Tibial artery (tissue), 4 donors: Measurements from ENCODE around the gene PSKH1.

ENCODE experiments used
- DNase-seq, 2 donors: peaks; one replicate each; pipeline ENCODE4 v3.0.0-alpha.2; 2019
- H3K27ac ChIP-seq, 2 donors: fragments of 200-600 bp; sonication (generic) in 1 of 2; 1 replicate in 1 of 2; 2 replicates in 1 of 2; pipeline ENCODE4 v1.5.1; 2018 to 2019; ENCODE audit warnings: mild to moderate bottlenecking in 1 of 2
- H3K27me3 ChIP-seq, 2 donors: fragments of 200-600 bp; sonication (generic) in 1 of 2; one replicate each; pipeline versions ENCODE4 v1.5.1 to v1.6.0; 2016 to 2019
- H3K36me3 ChIP-seq, 3 donors: fragments of 200-600 bp; sonication (generic) in 2 of 3; one replicate each; pipeline ENCODE4 v1.5.1; 2016 to 2019; ENCODE audit warnings: mild to moderate bottlenecking in 2 of 3
- H3K4me1 ChIP-seq, 4 donors: fragments of 200-600 bp; sonication (generic) in 2 of 4; 1 replicate in 3 of 4; 2 replicates in 1 of 4; pipeline ENCODE4 v1.5.1; 2016 to 2019
- H3K4me3 ChIP-seq, 2 donors: fragments of 200-600 bp; sonication (generic) in 1 of 2; 1 replicate in 1 of 2; 2 replicates in 1 of 2; pipeline ENCODE4 v1.5.1; 2018 to 2019; ENCODE audit warnings: mild to moderate bottlenecking in 2 of 2
- H3K9me3 ChIP-seq, 3 donors: fragments of 200-600 bp; sonication (generic) in 1 of 3; one replicate each; pipeline ENCODE4 v1.5.1; 2016 to 2019
- intact Hi-C: fragments of 100-400 bp; cut with DNase I; formaldehyde crosslinking; loops from one replicate; pipeline ENCODE4 v1.15.0; 2023; ENCODE audit warnings: low total_unique reads
- TF ChIP-seq, protein P1 (sequence below), 2 experiments: fragments of 200-600 bp in 1 of 2; fragments of 450-650 bp in 1 of 2; IDR thresholded peaks; one replicate each; pipeline ENCODE4 v1.5.1; 2017 to 2019; ENCODE audit warnings: antibody characterized with exemption in 2 of 2, mild to moderate bottlenecking in 1 of 2, moderate library complexity in 1 of 2

PSKH1 gene

DNA sequence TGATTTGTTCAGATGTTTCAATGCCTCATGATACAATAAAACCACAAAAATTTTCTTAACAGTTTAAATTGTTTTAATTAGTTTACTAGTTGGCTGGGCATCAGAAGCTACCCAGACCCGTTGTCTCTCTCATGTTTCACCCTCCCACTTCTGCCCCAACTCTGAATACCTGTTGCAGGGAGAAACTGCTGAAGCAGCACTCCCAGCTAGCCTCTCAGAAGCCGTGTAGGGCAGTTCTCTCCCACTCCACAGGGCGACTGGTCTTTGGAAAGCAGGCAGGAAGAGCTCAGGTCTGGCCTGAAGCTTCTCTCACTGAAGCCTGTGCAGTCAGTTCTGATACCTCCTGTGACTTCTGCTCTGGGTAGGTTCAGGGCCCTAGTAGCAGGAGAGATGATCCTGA lies 21.8 kb upstream of the PSKH1 start:
- intact Hi-C loops = no loop called here
- TF ChIP-seq, protein P1, sequence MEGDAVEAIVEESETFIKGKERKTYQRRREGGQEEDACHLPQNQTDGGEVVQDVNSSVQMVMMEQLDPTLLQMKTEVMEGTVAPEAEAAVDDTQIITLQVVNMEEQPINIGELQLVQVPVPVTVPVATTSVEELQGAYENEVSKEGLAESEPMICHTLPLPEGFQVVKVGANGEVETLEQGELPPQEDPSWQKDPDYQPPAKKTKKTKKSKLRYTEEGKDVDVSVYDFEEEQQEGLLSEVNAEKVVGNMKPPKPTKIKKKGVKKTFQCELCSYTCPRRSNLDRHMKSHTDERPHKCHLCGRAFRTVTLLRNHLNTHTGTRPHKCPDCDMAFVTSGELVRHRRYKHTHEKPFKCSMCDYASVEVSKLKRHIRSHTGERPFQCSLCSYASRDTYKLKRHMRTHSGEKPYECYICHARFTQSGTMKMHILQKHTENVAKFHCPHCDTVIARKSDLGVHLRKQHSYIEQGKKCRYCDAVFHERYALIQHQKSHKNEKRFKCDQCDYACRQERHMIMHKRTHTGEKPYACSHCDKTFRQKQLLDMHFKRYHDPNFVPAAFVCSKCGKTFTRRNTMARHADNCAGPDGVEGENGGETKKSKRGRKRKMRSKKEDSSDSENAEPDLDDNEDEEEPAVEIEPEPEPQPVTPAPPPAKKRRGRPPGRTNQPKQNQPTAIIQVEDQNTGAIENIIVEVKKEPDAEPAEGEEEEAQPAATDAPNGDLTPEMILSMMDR (IDR thresholded peaks at IDR 0.05) = no peak
- Histone ChIP-seq H3K9me3 (no peaks in the 10 kb centered on the region), H3K4me1 (peaks cover 0 to 35% (median 28%) of the 10 kb centered on the region in 4 donors), H3K36me3 (peaks cover 29 to 58% (median 56%) of the 10 kb centered on the region in 3 donors), H3K27me3 (no peaks in the 10 kb centered on the region), H3K4me3 (no peak overlapping the region), H3K27ac (peak overlapping the region in 1 of 2 donors; percentile 90)
- DNase-seq = no peak

DNA sequence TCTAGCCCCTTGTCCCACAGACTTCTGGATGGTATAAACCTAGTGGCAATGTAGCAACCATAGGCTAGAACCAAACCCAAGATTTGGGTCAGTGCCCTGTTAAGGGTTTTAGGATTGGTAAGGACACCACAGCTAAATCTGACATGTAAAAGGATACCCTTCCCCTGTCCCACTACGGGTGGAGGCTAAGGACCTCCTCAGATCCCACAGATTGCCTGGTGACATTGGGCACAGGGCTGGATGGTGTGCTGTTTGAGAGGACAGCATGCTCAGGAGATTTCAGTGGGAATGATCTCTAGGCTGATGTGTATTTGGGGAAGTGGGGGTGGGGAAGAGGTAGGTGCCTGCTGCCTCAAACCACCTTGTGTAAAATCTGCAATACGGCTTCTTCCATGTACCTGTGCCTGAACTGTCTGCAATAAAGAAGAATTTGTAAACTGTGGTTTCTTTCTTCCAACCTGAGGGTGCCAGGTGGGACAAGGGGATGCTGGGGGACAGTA lies 20.9 kb upstream of the PSKH1 start:
- H3K27me3 ChIP-seq = no peaks in the 10 kb centered on the region
- H3K36me3 ChIP-seq = peaks cover 30 to 58% (median 56%) of the 10 kb centered on the region in 3 donors
- TF ChIP-seq, protein P1 (IDR thresholded peaks at IDR 0.05) = no peak
- peak overlapping the region; percentile 96 to 99 for H3K4me3 ChIP-seq
- no peak for DNase-seq
- peaks cover 0 to 39% (median 28%) of the 10 kb centered on the region in 4 donors for H3K4me1 ChIP-seq
- H3K9me3 ChIP-seq = no peaks in the 10 kb centered on the region
- H3K27ac ChIP-seq = peak overlapping the region; percentile 90 to 94
- intact Hi-C loops = no loop called here

DNA sequence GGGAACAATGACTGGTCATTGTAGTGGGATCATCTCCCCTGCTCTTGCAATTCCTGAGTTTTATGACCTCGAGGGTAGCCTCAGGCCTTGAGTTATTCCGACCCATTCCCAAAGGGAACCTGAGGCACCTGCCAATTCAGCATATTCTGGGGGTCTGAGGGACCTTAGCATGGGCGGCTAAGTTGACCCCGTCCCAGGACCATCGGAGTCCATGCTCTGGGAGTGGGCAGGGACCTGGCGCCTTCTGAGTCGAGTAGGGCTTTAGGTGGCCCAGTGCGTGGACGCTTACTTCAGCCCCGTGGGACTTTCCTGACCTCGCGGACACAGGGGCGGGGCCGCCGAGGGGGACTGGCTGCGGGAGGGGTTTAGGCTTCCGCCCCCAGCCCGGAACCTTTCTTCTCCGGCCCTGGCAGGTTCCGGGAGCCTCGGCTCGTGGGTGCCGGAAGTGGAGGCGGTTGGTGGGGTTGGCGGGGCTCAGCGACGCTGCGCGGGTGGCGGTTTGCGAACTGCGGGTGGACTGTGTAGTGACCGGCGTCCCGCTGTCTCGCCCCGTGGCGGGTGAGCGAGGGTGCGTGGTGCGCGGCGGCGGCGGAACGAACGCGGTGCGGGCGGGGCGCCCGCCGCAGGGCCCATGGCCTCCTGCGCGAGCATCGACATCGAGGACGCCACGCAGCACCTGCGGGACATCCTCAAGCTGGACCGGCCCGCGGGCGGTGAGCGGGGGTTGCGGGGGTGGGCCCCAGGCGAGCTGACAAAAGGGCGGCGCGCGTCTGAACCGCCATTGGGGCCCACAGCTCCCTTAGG lies 20.2 kb upstream of the PSKH1 start, which contains the start of gene EDC4:
TSS of gene EDC4 (plus strand) at position 422 of the 804 bp plus-strand sequence. CDS start at position 632, 210 bp downstream.
- peak; percentile 82 to 93 for DNase-seq
- no peaks in the 10 kb centered on the region for H3K27me3 ChIP-seq
- peak within 1 kb of the TSS; percentile 90 to 94 for H3K27ac ChIP-seq
- intact Hi-C loops = no loop called here
- no peaks in the 10 kb centered on the region for H3K9me3 ChIP-seq
- peak within 1 kb of the TSS; percentile 96 to 99 for H3K4me3 ChIP-seq
- TF ChIP-seq, protein P1 (IDR thresholded peaks at IDR 0.05) = no peak
- H3K36me3 ChIP-seq = peaks cover 32 to 60% (median 56%) of the 10 kb centered on the region in 3 donors
- H3K4me1 ChIP-seq = peaks cover 0 to 39% (median 28%) of the 10 kb centered on the region in 4 donors

DNA sequence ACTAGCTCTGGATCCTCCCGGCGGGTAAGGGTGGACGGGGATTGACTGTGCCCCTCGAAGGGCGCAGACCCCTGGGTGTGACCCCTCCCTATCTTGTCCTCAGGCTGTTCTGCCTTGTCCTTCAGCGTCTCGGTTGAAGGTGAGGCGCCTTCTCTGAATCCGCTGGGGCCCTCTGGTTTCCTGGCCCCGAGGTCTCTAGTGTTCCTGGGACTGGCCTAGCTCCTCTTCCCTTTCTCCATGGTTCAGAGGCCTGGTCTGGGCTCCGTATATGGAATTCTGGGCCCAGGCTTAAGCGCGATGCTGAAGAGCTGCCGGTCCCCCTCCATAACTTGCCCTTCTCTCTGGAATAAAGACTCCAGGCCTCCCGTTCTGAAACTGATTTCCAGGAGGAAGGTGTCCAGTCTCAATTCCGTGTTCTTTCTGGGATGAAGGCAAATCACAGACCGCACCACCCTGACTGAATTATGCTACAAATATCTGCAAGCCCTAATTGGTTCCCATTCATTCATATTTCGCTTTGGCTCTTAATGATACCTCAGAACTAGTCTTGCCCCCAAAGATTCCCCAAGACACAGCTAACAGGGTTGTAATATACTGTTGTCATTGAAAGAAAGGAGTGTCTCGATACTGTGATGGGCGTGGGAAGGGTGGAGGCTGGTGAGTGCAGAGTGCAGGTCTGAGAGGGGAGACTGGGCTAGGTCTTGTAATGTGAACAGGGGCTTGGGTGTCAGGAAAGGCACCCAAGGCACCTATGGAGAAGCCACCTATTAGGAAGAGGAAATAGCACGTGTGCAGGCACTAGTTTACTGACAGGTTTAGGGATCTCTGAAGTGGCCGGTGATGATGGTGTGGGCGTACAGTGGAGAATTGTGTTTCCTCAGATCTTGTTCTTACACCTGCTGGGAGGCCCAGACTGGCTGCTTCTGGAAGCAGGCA lies 19.4 kb upstream of the PSKH1 start:
- H3K27me3 ChIP-seq = no peaks in the 10 kb centered on the region
- TF ChIP-seq, protein P1 (IDR thresholded peaks at IDR 0.05) = no peak
- H3K27ac ChIP-seq = peak overlapping the region; percentile 90 to 94
- intact Hi-C loops = no loop called here
- H3K4me1 ChIP-seq = peaks cover 0 to 39% (median 28%) of the 10 kb centered on the region in 4 donors
- peaks cover 36 to 60% (median 56%) of the 10 kb centered on the region in 3 donors for H3K36me3 ChIP-seq
- H3K9me3 ChIP-seq = no peaks in the 10 kb centered on the region
- H3K4me3 ChIP-seq = peak overlapping the region; percentile 96 to 99
- DNase-seq = no peak

DNA sequence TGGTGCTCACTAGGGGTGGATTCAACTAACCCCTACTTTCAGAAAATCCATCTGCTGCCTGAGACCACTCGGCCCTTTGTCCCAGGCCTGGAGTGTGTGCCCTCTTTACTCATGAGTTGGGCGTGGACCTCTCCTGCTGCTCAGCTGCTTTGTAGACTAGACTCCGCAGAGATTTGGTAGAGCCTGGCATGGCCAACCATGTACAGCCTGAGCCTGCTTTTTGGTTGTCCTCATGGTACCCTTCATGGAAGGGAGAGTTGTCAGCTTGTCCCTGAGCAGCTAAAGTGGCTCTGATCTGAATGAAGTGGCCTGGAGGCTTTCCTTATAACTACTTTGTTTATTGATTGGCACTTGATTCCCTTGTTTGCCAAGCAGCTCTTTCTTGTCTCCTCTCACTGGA lies 18.7 kb upstream of the PSKH1 start:
- Histone ChIP-seq H3K4me3 (peak overlapping the region; percentile 96 to 99), H3K4me1 (peaks cover 0 to 39% (median 28%) of the 10 kb centered on the region in 4 donors), H3K27me3 (no peaks in the 10 kb centered on the region), H3K27ac (peak overlapping the region in 1 of 2 donors; percentile 90), H3K36me3 (peaks cover 40 to 61% (median 56%) of the 10 kb centered on the region in 3 donors), H3K9me3 (no peaks in the 10 kb centered on the region)
- DNase-seq = no peak
- TF ChIP-seq, protein P1 (IDR thresholded peaks at IDR 0.05) = no peak
- intact Hi-C loops = no loop called here
